ENCODE measurements around the gene KIF4A. TPM values are rescaled to one million over a fixed set of nuclear protein-coding genes. Genes with fewer than 3 reads are reported as not detected.
A peak's percentile ranks its signal among the peaks of the same experiment; 100 is the strongest.

The KIF4A gene
- total RNA-seq, 1 donor from 2014 or later = 2.2 TPM

DNA sequence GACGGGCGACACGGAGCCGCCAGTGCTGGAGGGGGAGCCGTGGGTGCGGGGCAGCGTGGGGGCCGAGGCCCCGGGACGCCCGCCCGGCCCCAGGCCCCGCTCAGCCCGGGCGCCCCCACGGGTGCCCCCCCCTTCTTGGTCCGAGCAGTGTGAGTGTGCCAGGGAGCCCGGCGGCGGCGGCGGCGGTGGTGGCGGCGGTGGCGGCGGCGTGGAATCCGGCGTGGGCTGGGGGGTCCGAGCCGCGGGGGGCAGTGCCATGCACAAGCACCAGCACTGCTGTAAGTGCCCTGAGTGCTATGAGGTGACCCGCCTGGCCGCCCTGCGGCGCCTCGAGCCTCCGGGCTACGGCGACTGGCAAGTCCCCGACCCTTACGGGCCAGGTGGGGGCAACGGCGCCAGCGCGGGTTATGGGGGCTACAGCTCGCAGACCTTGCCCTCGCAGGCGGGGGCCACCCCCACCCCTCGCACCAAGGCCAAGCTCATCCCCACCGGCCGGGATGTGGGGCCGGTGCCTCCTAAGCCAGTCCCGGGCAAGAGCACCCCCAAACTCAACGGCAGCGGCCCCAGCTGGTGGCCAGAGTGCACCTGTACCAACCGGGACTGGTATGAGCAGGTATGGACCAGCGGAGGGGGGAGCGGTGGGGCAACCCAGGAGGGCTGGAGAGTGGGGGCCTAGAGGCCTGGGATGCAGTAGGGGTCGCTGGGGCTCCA, 155.2 kb downstream of the KIF4A start:
- Histone ChIP-seq H3K4me1 (no peaks in the 10 kb centered on the region), H3K9me3 (no peaks in the 10 kb centered on the region), H3K27ac (no peak overlapping the region), H3K4me3 (peak overlapping the region in 1 of 2 donors; percentile 40), H3K36me3 (no peaks in the 10 kb centered on the region), H3K27me3 (no peaks in the 10 kb centered on the region)
- peak in 1 of 2 donors; percentile 84 for DNase-seq (ENCODE audit: extremely low spot score in 2 of 2)
- no peak for TF ChIP-seq POLR2A (IDR thresholded peaks at IDR 0.05)
- TF ChIP-seq CTCF (IDR thresholded peaks at IDR 0.05) = no peak
- intact Hi-C loops (cut with DNase I) = no loop called here

- Histone ChIP-seq H3K4me3 (no peak overlapping the region), H3K9me3 (no peaks in the 10 kb centered on the region), H3K27ac (no peak overlapping the region), H3K27me3 (no peaks in the 10 kb centered on the region), H3K4me1 (no peaks in the 10 kb centered on the region), H3K36me3 (no peaks in the 10 kb centered on the region)
- intact Hi-C loops (cut with DNase I) = no loop called here
- no peak for DNase-seq (ENCODE audit: extremely low spot score in 2 of 2)
- no peak for TF ChIP-seq POLR2AphosphoS5 (IDR thresholded peaks at IDR 0.05; ENCODE audit: insufficient read depth in 1 of 2, low read depth in 1 of 2)
- TF ChIP-seq CTCF (IDR thresholded peaks at IDR 0.05) = no peak
- no peak for TF ChIP-seq POLR2A (IDR thresholded peaks at IDR 0.05)
These were observed 156.0 kb downstream of the KIF4A start for GRCh38 chrX:70445951-70446350.

DNA sequence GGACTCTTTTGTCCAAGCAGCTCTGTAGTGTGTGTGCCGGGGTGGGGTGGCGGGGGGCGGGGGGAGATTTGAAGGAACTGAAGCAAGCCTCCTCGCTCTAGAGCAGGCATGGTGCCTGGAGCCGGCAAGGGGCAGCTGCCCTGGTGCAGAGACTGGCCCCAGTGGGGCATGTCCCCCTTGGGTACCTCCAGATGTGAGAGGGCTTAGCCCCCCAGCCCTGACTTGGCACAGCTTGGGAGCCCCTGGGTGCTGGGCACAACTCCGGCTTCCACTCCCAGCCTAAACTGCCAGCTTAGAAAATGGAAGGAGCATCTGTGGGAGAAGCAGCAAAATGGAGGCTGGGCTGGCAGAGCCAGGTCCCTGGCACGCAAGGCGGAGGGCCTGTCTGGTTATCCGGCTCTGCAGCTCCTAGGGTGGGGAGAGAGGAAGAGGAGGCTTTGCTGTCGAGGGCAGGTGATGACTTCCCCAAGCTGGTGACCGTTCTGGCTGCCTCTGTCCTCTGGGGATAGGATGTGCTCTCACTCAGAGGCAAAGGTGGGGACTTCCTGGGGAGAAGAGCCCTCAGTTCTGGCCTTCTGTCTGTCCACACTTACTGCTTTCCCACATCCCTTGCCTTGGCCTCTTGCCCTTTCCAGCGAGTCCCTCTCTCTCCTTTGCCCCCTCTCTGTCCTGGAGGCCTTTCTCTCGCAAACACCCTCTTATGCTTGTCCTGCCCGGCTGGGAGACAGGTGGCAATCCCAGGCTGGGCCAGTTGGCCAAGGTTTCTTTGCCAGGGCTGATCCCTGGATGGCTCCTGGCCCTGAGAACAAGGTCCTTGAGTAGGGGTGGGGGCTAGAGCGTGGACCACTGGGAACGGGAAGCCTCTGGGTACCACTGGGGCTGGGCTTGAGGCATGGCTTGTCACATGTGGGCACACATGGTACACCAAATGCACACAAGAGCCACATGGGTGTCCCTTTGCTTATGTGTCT, 156.8 kb downstream of the KIF4A start:
- Histone ChIP-seq H3K4me3 (no peak overlapping the region), H3K4me1 (no peaks in the 10 kb centered on the region), H3K27me3 (no peaks in the 10 kb centered on the region), H3K9me3 (no peaks in the 10 kb centered on the region), H3K36me3 (no peaks in the 10 kb centered on the region), H3K27ac (no peak overlapping the region)
- peak in 1 of 2 donors; percentile 94 for DNase-seq (ENCODE audit: extremely low spot score in 2 of 2)
- intact Hi-C loops (cut with DNase I) = no loop called here
- TF ChIP-seq CTCF (IDR thresholded peaks at IDR 0.05) = no peak
- no peak for TF ChIP-seq POLR2A (IDR thresholded peaks at IDR 0.05)
- TF ChIP-seq POLR2AphosphoS5 (IDR thresholded peaks at IDR 0.05; ENCODE audit: insufficient read depth in 1 of 2, low read depth in 1 of 2) = no peak

GRCh38 chrX:70449457-70449966, 159.6 kb downstream of the KIF4A start:
- intact Hi-C loops (cut with DNase I) = no loop called here
- H3K36me3 ChIP-seq = no peaks in the 10 kb centered on the region
- H3K9me3 ChIP-seq = no peaks in the 10 kb centered on the region
- no peak overlapping the region for H3K4me3 ChIP-seq
- TF ChIP-seq POLR2A (IDR thresholded peaks at IDR 0.05) = no peak
- TF ChIP-seq CTCF (IDR thresholded peaks at IDR 0.05) = no peak
- TF ChIP-seq POLR2AphosphoS5 (IDR thresholded peaks at IDR 0.05; ENCODE audit: insufficient read depth in 1 of 2, low read depth in 1 of 2) = no peak
- H3K4me1 ChIP-seq = peaks cover 14% of the 10 kb centered on the region
- DNase-seq (ENCODE audit: extremely low spot score in 2 of 2) = no peak
- H3K27me3 ChIP-seq = no peaks in the 10 kb centered on the region
- no peak overlapping the region for H3K27ac ChIP-seq

Data from vagina (tissue), 2 donors.